ENCODE measurements around the gene RUFY3. TPM values are rescaled to one million over a fixed set of nuclear protein-coding genes. Genes with fewer than 3 reads are reported as not detected.
"Not testable (repeated sequence)": the region's sequence is repeated elsewhere in the genome, so short reads cannot be mapped to it uniquely, and the experiment has no call there.

The RUFY3 gene, protein sequence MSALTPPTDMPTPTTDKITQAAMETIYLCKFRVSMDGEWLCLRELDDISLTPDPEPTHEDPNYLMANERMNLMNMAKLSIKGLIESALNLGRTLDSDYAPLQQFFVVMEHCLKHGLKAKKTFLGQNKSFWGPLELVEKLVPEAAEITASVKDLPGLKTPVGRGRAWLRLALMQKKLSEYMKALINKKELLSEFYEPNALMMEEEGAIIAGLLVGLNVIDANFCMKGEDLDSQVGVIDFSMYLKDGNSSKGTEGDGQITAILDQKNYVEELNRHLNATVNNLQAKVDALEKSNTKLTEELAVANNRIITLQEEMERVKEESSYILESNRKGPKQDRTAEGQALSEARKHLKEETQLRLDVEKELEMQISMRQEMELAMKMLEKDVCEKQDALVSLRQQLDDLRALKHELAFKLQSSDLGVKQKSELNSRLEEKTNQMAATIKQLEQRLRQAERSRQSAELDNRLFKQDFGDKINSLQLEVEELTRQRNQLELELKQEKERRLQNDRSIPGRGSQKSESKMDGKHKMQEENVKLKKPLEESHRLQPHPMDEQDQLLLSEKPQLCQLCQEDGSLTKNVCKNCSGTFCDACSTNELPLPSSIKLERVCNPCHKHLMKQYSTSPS
- 30.0 and 30.9 TPM in 2 replicates for total RNA-seq

DNA sequence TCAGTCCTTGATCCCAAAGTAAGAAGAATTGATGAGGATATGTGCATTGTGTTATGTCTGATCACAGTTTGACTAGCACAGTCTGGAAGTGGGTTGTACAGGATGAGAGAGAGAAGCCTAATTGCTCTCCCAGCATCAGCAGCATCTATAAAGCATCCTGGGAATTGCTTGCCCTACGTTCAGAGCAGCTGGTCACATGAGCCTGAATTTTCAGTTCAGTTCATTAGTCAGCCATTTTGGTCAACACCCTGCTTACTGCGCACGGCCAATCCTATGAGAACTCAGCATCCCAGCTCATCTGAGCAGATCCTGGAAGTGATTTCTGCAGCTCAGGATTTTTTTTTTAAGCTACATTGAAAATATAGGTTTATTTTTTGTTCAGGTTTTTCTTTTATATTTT lies at the start of gene RUFY3:
Gene RUFY3 (plus strand): TSS at position 218 of the 400 bp plus-strand sequence. CDS start 610 bp downstream, outside the sequence.
- DNase-seq (ENCODE audit: low read depth, low spot score), result no peak

DNA sequence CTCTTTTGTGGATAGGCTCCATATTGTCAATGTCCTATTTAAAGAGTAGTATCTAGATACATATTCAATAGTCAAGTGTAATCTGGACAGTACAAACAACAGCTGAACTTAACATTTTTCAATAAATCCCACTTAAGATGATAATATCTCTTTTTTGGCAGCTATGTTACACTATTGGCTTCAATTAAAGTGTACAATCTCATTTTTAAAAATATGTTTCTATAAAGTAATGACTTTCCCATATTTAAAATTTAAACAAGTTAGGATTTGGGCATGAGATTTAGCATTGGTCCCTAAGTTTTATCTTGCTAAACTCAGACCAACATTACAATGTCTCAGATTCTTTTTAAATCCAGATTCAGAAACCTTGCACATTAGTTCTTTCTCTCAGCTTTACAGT lies 47.6 kb upstream of the RUFY3 start:
- DNase-seq (ENCODE audit: low read depth, low spot score), result no peak

DNA sequence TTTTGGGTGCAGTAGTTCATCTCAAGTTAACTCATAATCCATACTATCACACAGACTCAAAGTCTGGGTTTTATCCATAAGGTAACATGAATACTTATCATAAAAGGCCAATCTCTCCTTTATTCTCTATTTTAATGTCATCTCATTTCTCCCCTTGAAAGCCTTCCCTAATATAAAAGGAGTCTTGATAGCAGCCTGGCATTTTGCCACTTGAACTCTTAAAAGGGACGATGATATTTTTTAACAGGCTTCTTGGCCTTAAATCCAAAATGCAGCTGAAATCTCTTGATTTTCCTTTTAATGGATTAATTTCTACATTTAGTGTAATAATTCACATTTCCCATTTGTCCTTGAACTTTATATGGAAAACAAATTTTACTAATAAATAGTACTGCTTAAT lies 47.0 kb upstream of the RUFY3 start:
- DNase-seq (ENCODE audit: low read depth, low spot score), result no peak

DNA sequence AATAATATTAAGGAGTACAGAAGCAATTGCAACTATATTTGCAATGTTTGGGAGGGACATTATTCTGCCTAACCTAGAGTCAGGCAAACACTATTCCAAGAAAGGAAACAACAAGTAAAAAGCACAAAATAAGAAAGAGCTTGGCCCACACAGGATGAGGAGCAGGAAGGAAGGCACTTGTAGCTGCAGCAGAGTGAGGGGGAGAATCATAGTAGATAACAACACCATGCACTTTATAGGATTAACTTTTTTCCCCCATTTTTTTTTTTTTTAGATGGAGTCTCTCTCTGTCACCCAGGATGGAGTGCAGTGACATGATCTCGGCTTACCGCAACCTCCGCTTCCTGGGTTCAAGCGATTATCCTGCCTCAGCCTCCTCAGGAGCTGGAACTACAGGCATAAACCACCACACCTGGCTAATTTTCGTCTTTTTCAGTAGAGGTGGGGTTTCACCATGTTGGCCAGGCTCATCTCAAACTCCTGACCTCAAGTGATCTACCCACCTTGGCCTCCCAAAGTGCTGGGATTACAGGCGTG lies 45.1 kb upstream of the RUFY3 start:
- no peak for DNase-seq (ENCODE audit: low read depth, low spot score)

DNA sequence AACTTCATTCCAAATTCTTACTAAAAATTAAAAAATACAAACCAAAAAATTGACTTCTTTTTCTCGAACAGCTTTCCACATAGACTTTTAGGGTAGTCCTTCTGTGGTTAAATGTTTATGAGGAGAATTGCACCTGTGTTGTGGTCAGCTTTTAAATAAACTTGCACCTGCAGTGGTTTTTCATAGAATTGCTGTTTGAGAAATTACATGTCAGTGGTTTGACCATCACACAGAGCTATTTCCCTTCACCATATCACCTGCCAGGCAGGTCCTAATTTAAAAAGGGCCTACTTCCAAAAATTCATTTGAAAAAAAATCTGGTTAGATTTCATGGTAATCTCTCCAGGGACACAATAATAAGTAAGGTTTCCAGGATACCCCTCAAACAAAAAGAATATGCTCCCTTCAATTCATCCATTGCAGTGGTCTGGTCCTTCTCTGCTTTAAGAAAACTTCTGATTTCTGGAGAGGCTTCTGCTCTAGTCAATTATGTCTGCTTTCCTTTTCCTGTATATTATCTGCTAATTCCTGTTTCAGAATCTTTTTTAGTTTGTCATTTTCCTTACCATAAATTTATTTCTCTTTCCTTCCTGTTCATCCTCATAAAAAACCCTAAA lies 43.3 kb upstream of the RUFY3 start:
- DNase-seq (ENCODE audit: low read depth, low spot score), result no peak

DNA sequence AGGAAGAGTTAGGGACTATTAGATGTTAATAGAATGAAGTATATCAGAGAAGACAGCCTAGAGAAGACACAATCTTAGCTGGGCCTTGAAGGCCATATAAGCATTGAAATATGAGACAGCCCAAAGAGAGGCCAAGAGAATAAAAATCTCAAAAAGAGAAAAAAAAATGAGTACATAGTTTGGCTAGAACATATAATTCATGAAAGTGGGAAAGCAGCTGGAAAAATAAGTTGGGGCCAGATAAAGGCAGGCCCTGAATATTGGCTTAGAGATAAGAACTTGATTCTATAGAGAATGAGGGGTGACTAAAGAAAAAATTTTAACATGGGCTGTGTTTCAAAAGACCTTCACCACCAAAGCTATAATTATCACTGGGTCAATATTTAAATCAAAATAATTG lies 40.8 kb upstream of the RUFY3 start:
- no peak for DNase-seq (ENCODE audit: low read depth, low spot score)

DNA sequence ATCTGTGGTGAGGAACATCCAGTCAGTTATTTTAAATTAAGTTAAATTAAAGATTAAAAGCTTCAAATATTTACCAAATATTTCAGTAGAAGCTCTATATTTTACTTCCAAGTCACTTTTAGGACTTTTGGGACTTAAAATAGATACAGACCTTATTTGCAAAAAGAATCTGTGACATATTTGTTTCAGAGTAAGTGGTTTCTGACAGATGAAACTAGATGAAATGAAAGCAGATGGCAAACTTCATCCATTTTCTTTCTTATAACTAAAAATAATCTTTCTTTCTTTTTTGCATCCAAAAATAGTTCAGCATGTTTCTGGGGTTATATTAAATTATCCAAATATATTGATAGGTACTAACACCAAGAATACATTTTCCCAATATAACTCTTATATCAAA lies 40.1 kb upstream of the RUFY3 start:
- no peak for DNase-seq (ENCODE audit: low read depth, low spot score)

DNA sequence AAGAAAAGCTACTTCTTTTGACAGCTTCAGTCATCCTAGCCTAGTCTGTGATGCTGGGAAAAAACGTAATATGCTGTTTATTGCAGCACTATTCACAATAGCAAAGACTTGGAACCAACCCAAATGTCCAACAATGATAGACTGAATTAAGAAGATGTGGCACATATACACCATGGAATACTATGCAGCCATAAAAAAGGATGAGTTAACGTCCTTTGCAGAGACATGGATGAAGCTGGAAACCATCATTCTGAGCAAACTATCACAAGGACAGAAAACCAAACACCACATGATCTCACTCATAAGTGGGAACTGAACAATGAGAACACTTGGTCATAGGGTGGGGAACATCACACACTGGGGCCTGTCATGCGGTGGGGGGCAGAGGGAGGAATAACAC lies 39.6 kb upstream of the RUFY3 start:
- DNase-seq (ENCODE audit: low read depth, low spot score), result not testable (repeated sequence)

DNA sequence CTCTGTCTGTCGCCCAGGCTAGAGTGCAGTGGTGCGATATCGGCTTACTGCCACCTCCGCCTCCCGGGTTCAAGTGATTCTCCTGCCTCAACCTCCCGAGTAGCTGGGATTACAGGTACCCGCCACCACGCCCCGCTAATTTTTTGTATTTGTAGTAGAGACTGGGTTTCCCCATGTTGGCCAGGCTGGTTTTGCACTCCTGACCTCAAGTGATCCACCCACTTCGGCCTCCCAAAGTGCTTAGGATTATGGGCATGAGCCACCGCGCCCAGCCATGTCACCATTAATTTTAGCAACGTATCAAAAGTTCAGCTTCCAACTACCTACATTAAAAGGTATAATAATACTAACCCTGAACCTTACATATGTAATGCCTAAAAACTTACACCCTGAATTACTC lies 34.4 kb upstream of the RUFY3 start:
- DNase-seq (ENCODE audit: low read depth, low spot score), result no peak

DNA sequence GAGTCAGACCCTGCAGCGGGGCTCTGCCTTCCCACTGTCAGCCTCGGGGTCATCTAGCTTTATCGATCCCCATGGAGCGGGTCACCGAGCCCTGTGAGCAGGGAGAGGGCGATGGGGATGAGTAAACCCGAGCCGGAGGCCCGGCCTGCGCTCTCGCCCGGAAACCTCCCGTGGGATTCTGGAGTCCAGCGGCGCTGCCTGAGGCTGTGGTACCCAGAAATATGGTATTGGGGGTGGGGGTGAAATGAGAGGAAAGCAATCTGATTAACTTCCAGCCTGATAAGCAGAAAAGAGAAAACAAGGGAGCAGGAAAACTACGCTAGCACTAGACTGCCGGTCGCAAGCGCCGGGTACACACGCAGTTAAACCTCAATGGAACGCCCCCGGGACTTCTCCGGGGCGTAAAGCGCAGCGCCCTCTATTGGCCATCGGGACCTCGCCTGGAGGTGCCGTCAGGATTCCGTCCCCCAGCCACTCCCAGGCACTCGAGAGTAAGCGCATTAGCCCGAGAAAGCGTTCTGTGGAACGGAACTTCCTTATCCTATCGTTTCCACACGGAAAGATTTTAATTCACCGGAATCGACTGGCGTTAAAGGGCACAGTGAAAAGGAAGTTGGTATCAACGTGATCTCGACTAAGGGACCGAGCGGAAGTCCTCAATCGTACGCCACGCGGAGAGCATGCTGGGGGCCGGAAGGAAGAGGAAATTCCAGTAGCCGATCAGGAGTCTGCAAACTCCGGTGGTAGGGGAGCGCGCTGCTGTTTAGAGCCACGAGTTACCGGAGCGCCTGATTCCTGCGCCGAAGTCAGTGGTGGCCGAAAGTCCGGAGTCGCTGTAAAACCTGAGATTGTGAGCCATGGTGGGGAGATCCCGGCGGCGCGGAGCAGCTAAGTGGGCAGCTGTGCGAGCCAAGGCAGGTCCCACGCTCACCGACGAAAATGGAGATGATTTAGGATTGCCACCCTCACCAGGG lies 33.7 kb upstream of the RUFY3 start, which contains the start of gene UTP3:
Gene UTP3 (plus strand): TSS at position 712 of the 974 bp plus-strand sequence. CDS start 146 bp downstream, at position 858.
- DNase-seq (ENCODE audit: low read depth, low spot score), result peak; percentile 94

DNA sequence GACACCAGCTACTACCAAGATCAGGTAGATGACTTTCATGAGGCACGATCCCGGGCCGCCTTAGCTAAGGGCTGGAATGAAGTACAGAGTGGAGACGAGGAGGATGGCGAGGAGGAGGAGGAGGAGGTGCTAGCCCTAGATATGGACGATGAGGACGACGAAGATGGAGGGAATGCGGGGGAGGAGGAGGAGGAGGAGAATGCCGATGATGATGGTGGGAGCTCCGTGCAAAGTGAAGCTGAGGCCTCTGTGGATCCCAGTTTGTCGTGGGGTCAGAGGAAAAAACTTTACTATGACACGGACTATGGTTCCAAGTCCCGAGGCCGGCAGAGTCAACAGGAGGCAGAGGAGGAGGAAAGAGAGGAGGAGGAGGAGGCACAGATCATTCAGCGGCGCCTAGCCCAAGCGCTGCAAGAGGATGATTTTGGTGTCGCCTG lies 33.0 kb upstream of the RUFY3 start:
- no peak for DNase-seq (ENCODE audit: low read depth, low spot score)

DNA sequence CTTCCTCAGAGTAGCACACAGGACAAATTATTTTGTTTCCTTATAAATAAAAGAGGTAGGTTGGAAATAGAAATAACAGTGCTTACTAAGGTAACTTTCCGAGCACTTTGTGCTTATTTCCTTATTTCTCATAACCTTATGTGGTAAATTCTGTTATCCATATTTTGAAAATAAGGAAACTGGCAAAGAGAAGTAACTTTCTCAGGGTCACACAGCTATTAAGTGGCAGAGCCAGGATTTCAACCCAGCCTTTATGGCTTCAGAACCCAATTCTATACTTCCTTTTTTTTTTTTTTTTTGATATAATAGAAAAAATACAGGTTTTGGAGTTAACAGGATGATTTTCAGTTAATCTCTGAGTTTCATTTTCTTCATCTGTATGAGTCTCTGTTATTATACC lies 30.1 kb upstream of the RUFY3 start:
- no peak for DNase-seq (ENCODE audit: low read depth, low spot score)

DNA sequence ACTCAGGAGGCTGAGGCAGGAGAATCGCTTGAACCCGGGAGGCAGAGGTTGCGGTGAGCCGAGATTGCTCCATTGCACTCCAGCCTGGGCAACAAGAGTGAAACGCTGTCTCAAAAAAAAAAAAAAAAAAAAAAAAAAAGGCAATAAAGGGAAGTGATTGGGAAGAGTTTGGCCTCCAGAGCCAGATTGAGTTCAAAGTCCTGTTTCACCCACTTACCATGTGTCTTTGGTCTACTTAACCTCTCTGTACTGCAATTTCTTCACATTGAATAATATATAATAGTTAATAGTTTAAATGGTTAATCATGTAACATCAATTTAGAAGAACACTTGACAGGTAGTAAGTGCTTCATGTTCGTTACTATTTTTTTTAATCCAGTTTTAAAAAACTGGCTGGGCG lies 27.1 kb upstream of the RUFY3 start:
- DNase-seq (ENCODE audit: low read depth, low spot score), result not testable (repeated sequence)

DNA sequence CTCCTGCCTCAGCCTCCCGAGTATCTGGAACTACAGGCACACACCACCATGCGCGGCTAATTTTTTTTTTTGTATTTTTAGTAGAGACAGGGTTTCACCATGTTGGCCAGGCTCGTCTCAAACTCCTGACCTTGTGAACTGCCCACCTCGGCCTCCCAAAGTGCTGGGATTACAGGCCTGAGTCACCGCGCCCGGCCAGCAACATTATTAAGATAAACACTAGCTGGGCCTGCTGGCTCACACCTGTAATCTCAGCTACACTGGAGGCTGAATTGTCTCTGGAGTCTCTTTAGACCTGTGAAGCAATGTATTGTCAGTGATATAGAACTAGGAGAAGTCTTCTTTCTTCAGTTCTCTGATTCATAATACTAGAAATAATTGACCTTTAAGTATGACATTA lies 23.3 kb upstream of the RUFY3 start:
- DNase-seq (ENCODE audit: low read depth, low spot score), result not testable (repeated sequence)

DNA sequence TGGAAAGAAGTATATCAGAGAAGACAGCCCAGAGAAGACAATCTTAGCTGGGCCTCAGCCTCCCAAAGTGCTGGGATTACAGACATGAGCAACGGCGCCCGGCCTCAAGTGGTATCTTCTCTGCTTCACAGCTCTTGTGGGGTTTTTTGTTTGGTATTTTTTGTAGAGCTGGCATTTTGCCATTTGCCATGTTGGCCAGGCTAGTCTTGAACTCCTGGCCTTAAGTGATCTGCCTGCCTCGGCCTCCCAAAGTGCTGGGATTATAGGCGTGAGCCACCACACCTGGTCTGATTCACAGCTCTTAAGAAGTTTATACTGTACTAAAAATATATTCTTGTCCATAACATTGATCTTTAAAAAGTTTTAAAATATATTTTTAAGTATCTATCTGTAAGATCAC lies 21.1 kb upstream of the RUFY3 start:
- DNase-seq (ENCODE audit: low read depth, low spot score), result no peak

DNA sequence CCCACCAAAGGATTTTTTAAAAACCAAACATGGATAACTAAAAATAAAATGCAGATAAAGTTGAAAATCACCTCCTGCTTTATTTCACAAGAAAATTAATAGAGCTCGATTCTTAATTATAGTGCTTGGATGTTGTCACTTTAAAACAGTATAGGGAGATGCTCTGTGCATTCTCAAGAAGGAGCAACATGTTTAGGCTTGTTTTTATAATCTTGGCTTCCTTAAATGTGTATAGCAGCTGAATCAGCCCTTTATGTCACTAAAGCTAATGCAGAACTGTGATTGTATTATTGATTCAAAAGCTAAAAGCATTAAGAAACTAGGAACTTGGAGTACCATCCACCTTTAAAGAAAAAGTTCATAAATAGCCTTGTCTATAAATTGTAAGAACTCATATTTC lies 20.5 kb upstream of the RUFY3 start:
- DNase-seq (ENCODE audit: low read depth, low spot score), result no peak

DNA sequence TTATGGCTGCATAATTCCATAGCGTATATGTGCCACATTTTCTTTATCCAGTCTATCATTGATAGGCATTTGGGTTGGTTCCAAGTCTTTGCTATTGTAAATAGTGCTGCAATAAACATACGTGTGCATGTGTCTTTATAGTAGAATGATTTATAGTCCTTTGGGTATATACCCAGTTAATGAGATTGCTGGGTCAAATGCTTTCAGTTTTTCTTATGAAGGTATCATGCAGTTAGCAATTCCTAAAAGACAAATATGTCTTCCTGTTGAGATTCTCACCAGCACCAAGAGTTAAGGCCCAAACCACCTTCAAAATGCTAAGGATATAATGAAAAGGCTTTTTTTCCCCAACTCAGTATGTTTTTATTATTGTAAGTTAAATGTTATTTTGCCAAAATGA lies 19.2 kb upstream of the RUFY3 start:
- DNase-seq (ENCODE audit: low read depth, low spot score), result not testable (repeated sequence)

DNA sequence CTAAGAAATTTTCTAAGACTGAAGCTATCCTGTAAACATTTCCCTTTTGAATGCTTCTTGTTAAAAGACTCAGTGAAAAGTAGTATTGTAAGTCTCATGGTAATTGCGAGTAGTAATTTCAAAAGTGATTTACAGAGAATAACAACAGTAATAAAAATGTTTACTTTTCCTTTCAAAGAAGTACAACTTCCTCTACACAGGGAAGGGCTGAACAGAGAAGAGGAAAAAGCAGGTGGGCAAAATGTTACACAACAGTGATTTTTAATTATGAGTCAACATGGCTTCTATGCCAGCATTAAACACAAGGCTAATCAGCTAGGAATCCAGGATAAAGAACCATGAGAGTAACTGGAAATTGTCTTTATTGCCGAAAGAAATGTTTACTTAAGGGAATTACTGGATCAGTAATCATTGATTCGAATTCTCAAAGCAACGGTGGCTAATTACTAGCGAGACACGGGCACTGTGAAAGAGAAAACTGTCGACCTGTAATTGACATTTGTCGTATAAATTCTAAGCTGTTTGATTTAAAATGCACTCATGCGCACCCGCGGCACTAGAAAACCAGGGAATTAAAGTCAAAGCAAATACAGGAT lies 18.0 kb upstream of the RUFY3 start:
- no peak for DNase-seq (ENCODE audit: low read depth, low spot score)

DNA sequence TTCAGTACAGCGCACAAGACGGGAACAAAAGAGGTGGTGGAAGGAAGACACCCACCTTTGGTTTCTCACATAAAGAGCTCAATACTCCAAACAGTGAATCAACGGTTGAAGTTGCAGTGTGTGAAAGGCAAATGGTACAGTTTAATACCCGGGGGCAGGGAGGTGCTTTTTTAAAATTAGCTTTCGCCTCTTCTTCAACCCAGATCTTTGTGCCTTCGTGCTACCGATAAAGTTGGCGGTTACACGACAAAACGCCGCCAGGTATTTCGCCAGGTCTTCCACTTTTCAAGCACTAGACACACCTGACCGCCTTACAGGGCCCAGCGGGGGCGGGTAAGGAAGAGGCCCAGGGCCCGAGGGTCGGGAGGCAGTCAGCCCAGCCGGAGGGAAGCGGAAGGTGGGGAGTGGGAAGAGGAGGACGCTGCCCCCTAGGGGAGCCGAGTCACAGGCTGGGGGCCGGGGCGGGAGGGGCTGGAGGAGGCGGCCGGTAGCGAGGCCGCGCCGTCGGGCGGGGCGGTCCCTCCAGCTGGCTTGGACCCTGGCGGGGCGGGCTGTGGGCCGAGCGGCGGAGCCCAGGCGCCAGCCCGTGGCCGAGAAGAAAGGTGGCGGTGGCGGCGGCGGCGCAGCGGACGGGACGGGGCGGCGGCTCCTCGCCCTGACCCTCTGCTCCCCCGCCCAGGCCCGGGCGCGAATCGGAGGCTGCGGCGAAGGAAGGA lies 17.4 kb upstream of the RUFY3 start:
- DNase-seq (ENCODE audit: low read depth, low spot score), result peak; percentile 43

DNA sequence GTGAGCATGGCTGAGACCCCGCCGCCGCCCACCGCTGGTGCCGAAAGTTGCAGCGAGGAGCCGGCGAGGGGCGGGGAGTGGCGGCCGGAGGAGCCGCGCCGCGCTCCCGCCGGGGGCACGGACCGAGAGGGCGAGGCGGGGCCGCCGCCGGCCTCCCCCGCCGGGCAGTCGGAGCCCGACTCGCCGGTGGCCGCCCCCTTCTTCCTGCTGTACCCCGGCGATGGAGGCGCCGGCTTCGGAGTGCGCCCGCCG lies 16.9 kb upstream of the RUFY3 start:
- no peak for DNase-seq (ENCODE audit: low read depth, low spot score)

Measured in pulmonary artery endothelial cell (primary cell).